GM12878 (cell line): ENCODE results near the gene PADI4. TPM values are rescaled to one million over a fixed set of nuclear protein-coding genes. Genes with fewer than 3 reads are reported as not detected.

Experiments
- ATAC-seq: fragments of 200-7000 bp; cut with Tn5 transposase; 3 replicates; pipeline ENCODE4 v1.9.1; 2020; ENCODE audit warnings: mild to moderate bottlenecking, moderate library complexity
- BruUV-seq: library from RNA; stranded (reverse); fragments of 400-500 nt; replicated peaks from 2 replicates; lab custom pipeline; 2021; lab: Mats Ljungman, UMichigan
- CTCF ChIA-PET: fragments of 300-600 bp; sonication (Branson Sonifier 250); formaldehyde crosslinking; extraction: SDS; loops from one replicate; lab custom pipeline; 2021; ENCODE audit warnings: inconsistent platforms; lab: Yijun Ruan, JAX
- POLR2A ChIA-PET: fragments of 350-600 bp; formaldehyde crosslinking; extraction: SDS; loops from one replicate; lab custom pipeline; 2021; ENCODE audit warnings: inconsistent platforms; lab: Charles Lee
- RAD21 ChIA-PET: fragments of 300-600 bp; sonication (Branson Sonifier 250); formaldehyde crosslinking; loops from one replicate; lab custom pipeline; 2023; ENCODE audit warnings: antibody characterized with exemption; ENCODE audit not compliant: unreplicated experiment; lab: Charles Lee
- SMC1A ChIA-PET: fragments of 300-600 bp; sonication (Branson Sonifier 250); formaldehyde crosslinking; loops from one replicate; lab custom pipeline; 2023; ENCODE audit not compliant: unreplicated experiment, uncharacterized antibody; lab: Charles Lee
- DNase-seq: peaks from one replicate; pipeline ENCODE4 v3.0.0-alpha.2; 2011; ENCODE audit warnings: low read depth, low spot score
- FAIRE-seq: peaks from 3 replicates; lab custom pipeline; 2011; peaks lifted over from hg19 to GRCh38; lab: Jason Lieb, UNC
- H2AFZ ChIP-seq: 2 replicates; pipeline ENCODE4 v1.6.0; 2011; ENCODE audit warnings: low read depth, low read length, control low read depth; ENCODE audit not compliant: control insufficient read depth
- H3K27ac ChIP-seq: 2 replicates; pipeline ENCODE4 v1.5.1; 2011; ENCODE audit warnings: control low read depth; ENCODE audit not compliant: control insufficient read depth, insufficient read depth
- H3K27me3 ChIP-seq, 2 experiments: replicated peaks in 1 of 2; 2 replicates each; pipeline versions ENCODE4 v1.6.0 to v1.6.1; 2011; ENCODE audit warnings: low read length in 1 of 2; ENCODE audit not compliant: control insufficient read depth in 2 of 2, insufficient read depth in 2 of 2
- H3K36me3 ChIP-seq, 2 experiments: 2 replicates each; pipeline ENCODE4 v1.5.1; 2011; ENCODE audit warnings: low read length in 1 of 2; ENCODE audit not compliant: control insufficient read depth in 2 of 2, insufficient read depth in 2 of 2
- H3K4me1 ChIP-seq: 2 replicates; pipeline ENCODE4 v1.6.1; 2011; ENCODE audit warnings: mild to moderate bottlenecking, low read length, moderate library complexity, mixed read lengths; ENCODE audit not compliant: control insufficient read depth, insufficient read depth
- H3K4me2 ChIP-seq: 2 replicates; pipeline ENCODE4 v1.6.0; 2011; ENCODE audit warnings: control low read depth; ENCODE audit not compliant: control insufficient read depth, insufficient read depth
- H3K4me3 ChIP-seq: fragments of 200-600 bp; sonication (generic); 2 replicates; pipeline ENCODE4 v1.5.1; 2016
- H3K79me2 ChIP-seq: 2 replicates; pipeline ENCODE4 v1.6.0; 2011; ENCODE audit warnings: low read length; ENCODE audit not compliant: control insufficient read depth, insufficient read depth
- H3K9ac ChIP-seq: 2 replicates; pipeline ENCODE4 v1.8.0; 2011; ENCODE audit warnings: low read length, control low read depth, mixed read lengths; ENCODE audit not compliant: control insufficient read depth, insufficient read depth
- H3K9me3 ChIP-seq: replicated peaks from 3 replicates; pipeline ENCODE4 v1.5.1; 2011; ENCODE audit warnings: mild to moderate bottlenecking, low read length; ENCODE audit not compliant: control insufficient read depth, insufficient read depth
- H4K20me1 ChIP-seq: 2 replicates; pipeline ENCODE4 v1.6.0; 2011; ENCODE audit not compliant: control insufficient read depth, insufficient read depth
- EGR1 ChIP-seq, 2 experiments: IDR thresholded peaks; 1 replicate in 1 of 2; 2 replicates in 1 of 2; pipeline ENCODE4 v1.6.1; 2011 to 2012; ENCODE audit warnings: low read depth in 2 of 2, low read length in 2 of 2, borderline replicate concordance in 1 of 2, mild to moderate bottlenecking in 1 of 2, moderate library complexity in 1 of 2
- IKZF1 ChIP-seq: fragments of 450-650 bp; conservative IDR thresholded peaks from 2 replicates; pipeline ENCODE4 v1.6.1; 2017; ENCODE audit warnings: antibody characterized with exemption, mild to moderate bottlenecking
- IKZF2 ChIP-seq, 2 experiments: fragments of 450-650 bp; IDR thresholded peaks; 2 replicates each; pipeline ENCODE4 v1.6.1; 2017; ENCODE audit warnings: mild to moderate bottlenecking in 2 of 2, moderate library complexity in 2 of 2
- MTA2 ChIP-seq: fragments of 450-650 bp; IDR thresholded peaks from 2 replicates; pipeline ENCODE4 v1.6.1; 2016; ENCODE audit warnings: low read depth, mild to moderate bottlenecking, moderate library complexity
- MYB ChIP-seq: fragments of 150-350 bp; IDR thresholded peaks from 2 replicates; pipeline ENCODE4 v1.6.1; 2014; ENCODE audit warnings: mild to moderate bottlenecking, low read depth, low read length, borderline replicate concordance
- RAD51 ChIP-seq: fragments of 450-650 bp; IDR thresholded peaks from 2 replicates; pipeline ENCODE4 v1.6.1; 2016; ENCODE audit warnings: moderate library complexity, mild to moderate bottlenecking, inconsistent platforms
- SIX5 ChIP-seq: IDR thresholded peaks from 2 replicates; pipeline ENCODE4 v1.6.1; 2011; ENCODE audit warnings: mild to moderate bottlenecking, low read depth, low read length, moderate library complexity; ENCODE audit not compliant: severe bottlenecking
- SPI1 ChIP-seq: IDR thresholded peaks from 2 replicates; pipeline ENCODE4 v1.6.1; 2011; ENCODE audit warnings: low read depth, mild to moderate bottlenecking, low read length, moderate library complexity, borderline replicate concordance; ENCODE audit not compliant: insufficient read depth
- WGBS: methylation state at CpG from one replicate; pipeline ENCODE4 v1.1.6; 2016; ENCODE audit warnings: low lambda C conversion rate; ENCODE audit not compliant: insufficient replicate concordance, insufficient coverage; ENCODE audit errors: missing lambda C conversion rate; 5-methylcytosine and 5-hydroxymethylcytosine counted together
- in situ Hi-C: fragments of 300-500 bp; cut with MboI; formaldehyde crosslinking; loops from 9 replicates; pipeline ENCODE4 v1.14.3; 2018; ENCODE audit warnings: mixed read lengths
- intact Hi-C: fragments of 100-400 bp; cut with micrococcal nuclease; formaldehyde crosslinking; loops from one replicate; pipeline ENCODE4 v1.14.2; 2022; ENCODE audit not compliant: unreplicated experiment
- polyA plus RNA-seq, 11 experiments: library from polyadenylated mRNA; depleted of rRNA in 4 of 11; unstranded in 6 of 11; stranded (reverse) in 5 of 11; fragments of >200 nt; fragmentation: Nextera tagmentation in 4 of 11; fragmentation: Illumina TruSeq in 1 of 11; extraction: Ambion mirVana in 4 of 11; extraction: Trizol in 1 of 11; gene quantifications; 1 replicate in 1 of 11; 2 replicates in 10 of 11; pipeline versions ENCODE4 v1.2.1 to v1.2.3, GENCODE V29; 2011 to 2016; ENCODE audit warnings: inconsistent platforms in 2 of 11, missing spikeins in 2 of 11, low read depth in 1 of 11
- total RNA-seq, 4 experiments: library from RNA; depleted of rRNA in 3 of 4; stranded (reverse); fragments of >200 nt in 3 of 4; fragmentation: Illumina TruSeq in 1 of 4; extraction: Trizol in 1 of 4; gene quantifications; 2 replicates each; pipeline versions ENCODE4 v1.2.1 to v1.2.3, GENCODE V29; 2013 to 2021
- TF ChIP-seq, protein P1 (sequence below): fragments of 450-650 bp; IDR thresholded peaks from 2 replicates; pipeline ENCODE4 v1.6.1; 2016; ENCODE audit warnings: mild to moderate bottlenecking
- TF ChIP-seq, protein P2 (sequence below): fragments of 450-650 bp; IDR thresholded peaks from 2 replicates; pipeline ENCODE4 v1.6.1; 2017; ENCODE audit warnings: low read depth, mild to moderate bottlenecking, moderate library complexity
- TF ChIP-seq, protein P3 (sequence below): IDR thresholded peaks from 2 replicates; pipeline ENCODE4 v1.6.1; 2011; ENCODE audit warnings: borderline replicate concordance, low read depth, mild to moderate bottlenecking, moderate library complexity, mixed read lengths, low read length; ENCODE audit not compliant: insufficient read depth; ENCODE audit errors: extremely low read length

The PADI4 gene
- total and polyA plus RNA-seq, 10 of the 15 experiments (the other 5 are each of a cell fraction or from before 2014, with no cell fraction given), result 0.08 to 0.47 (median 0.15) TPM; not detected in 3

DNA sequence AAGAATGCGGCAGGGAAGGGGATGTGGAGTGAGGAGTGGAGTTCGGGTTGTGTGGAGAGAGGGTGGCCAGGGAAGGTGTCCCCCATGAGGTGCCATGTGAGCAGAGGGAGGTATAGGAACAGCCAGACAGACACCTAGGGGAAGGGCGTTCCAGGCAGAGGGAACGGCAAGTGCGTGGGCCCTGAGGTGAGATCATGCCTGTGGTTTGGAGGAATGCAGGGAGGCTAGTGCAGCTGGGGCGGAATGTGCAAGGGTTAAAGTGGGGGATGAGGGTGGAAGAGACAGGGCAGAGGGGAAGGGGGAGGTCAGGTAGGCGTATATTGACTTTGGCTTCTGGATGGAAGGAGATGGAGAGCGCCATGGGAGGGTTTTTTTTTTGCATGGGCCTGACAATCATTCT is 32.4 kb downstream of the PADI4 start:
- no peaks in the 10 kb centered on the region for H3K36me3 ChIP-seq
- no peak overlapping the region for H2AFZ ChIP-seq
- TF ChIP-seq MYB (no peak), MTA2 (no peak), SIX5 (no peak), IKZF1 (no peak), SPI1 (no peak), EGR1 (IDR thresholded peaks at IDR 0.05; ENCODE audit: borderline replicate concordance in 1 of 2, low read depth in 2 of 2, low read length in 2 of 2) (no peak), RAD51 (no peak), IKZF2 (IDR thresholded peaks at IDR 0.05) (no peak)
- TF ChIP-seq, protein P1, sequence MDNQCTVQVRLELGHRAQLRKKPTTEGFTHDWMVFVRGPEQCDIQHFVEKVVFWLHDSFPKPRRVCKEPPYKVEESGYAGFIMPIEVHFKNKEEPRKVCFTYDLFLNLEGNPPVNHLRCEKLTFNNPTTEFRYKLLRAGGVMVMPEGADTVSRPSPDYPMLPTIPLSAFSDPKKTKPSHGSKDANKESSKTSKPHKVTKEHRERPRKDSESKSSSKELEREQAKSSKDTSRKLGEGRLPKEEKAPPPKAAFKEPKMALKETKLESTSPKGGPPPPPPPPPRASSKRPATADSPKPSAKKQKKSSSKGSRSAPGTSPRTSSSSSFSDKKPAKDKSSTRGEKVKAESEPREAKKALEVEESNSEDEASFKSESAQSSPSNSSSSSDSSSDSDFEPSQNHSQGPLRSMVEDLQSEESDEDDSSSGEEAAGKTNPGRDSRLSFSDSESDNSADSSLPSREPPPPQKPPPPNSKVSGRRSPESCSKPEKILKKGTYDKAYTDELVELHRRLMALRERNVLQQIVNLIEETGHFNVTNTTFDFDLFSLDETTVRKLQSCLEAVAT, result no peak
- TF ChIP-seq, protein P2, sequence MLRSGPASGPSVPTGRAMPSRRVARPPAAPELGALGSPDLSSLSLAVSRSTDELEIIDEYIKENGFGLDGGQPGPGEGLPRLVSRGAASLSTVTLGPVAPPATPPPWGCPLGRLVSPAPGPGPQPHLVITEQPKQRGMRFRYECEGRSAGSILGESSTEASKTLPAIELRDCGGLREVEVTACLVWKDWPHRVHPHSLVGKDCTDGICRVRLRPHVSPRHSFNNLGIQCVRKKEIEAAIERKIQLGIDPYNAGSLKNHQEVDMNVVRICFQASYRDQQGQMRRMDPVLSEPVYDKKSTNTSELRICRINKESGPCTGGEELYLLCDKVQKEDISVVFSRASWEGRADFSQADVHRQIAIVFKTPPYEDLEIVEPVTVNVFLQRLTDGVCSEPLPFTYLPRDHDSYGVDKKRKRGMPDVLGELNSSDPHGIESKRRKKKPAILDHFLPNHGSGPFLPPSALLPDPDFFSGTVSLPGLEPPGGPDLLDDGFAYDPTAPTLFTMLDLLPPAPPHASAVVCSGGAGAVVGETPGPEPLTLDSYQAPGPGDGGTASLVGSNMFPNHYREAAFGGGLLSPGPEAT, result no peak
- TF ChIP-seq, protein P3, sequence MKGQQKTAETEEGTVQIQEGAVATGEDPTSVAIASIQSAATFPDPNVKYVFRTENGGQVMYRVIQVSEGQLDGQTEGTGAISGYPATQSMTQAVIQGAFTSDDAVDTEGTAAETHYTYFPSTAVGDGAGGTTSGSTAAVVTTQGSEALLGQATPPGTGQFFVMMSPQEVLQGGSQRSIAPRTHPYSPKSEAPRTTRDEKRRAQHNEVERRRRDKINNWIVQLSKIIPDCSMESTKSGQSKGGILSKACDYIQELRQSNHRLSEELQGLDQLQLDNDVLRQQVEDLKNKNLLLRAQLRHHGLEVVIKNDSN, result no peak
- CTCF ChIA-PET, result no interaction called here
- H3K9me3 ChIP-seq, result no peaks in the 10 kb centered on the region
- SMC1A ChIA-PET, result no interaction called here
- RAD21 ChIA-PET, result interaction anchor here (0.6 kb wide), 1 partner anchor 28 kb away, joined by 4 read pairs; no protein-coding TSS in a partner anchor
- no peaks in the 10 kb centered on the region for H4K20me1 ChIP-seq
- POLR2A ChIA-PET, result no interaction called here
- no peaks in the 10 kb centered on the region for H3K79me2 ChIP-seq
- H3K4me1 ChIP-seq, result no peaks in the 10 kb centered on the region
- in situ Hi-C loops (no loop called here), intact Hi-C loops (no loop called here)
- no peak overlapping the region for H3K27ac ChIP-seq
- FAIRE-seq (no peak), DNase-seq (no peak), ATAC-seq (no peak)
- H3K9ac ChIP-seq, result no peak overlapping the region
- no peaks in the 10 kb centered on the region; a peak in 1 of 4 replicates for H3K27me3 ChIP-seq
- no TSS peak for BruUV-seq
- no peak overlapping the region for H3K4me2 ChIP-seq
- H3K4me3 ChIP-seq, result no peak overlapping the region
- 28% methylated on average over 5 of the region's 8 CpGs for WGBS
